HepG2 (cell line): ENCODE results near the gene STK24. TPM values are rescaled to one million over a fixed set of nuclear protein-coding genes. Genes with fewer than 3 reads are reported as not detected.

Source experiments
- ATAC-seq: fragments of 200-7000 bp; cut with Tn5 transposase; 3 replicates; pipeline ENCODE4 v1.9.1; 2020; ENCODE audit warnings: mild to moderate bottlenecking, moderate library complexity
- BruUV-seq: library from RNA; stranded (reverse); fragments of 400-500 nt; replicated peaks from 2 replicates; lab custom pipeline; 2021; lab: Mats Ljungman, UMichigan
- CTCF ChIA-PET: fragments of 300-600 bp; formaldehyde crosslinking; extraction: SDS; loops from one replicate; lab custom pipeline; 2021; ENCODE audit warnings: low total read pairs, inconsistent platforms, low intra/inter-chr PET ratio; lab: Yijun Ruan, JAX
- POLR2A ChIA-PET: fragments of 350-600 bp; sonication (Branson Sonifier 250); formaldehyde crosslinking; loops from one replicate; lab custom pipeline; 2020; ENCODE audit warnings: antibody characterized with exemption, inconsistent platforms; lab: Yijun Ruan, JAX
- DNase-seq: peaks from one replicate; pipeline ENCODE4 v3.0.0-alpha.2; 2015; ENCODE audit warnings: low spot score
- FAIRE-seq: peaks from 3 replicates; lab custom pipeline; 2011; peaks lifted over from hg19 to GRCh38; lab: Jason Lieb, UNC
- H2AFZ ChIP-seq: one replicate; pipeline ENCODE4 v1.6.1; 2011; ENCODE audit warnings: low read length, inconsistent platforms
- H3K27ac ChIP-seq: fragments of 300-600 bp; 3 replicates; pipeline ENCODE4 v1.8.0; 2011; ENCODE audit warnings: mixed run types, mild to moderate bottlenecking, mixed read lengths, low read length, inconsistent platforms; ENCODE audit not compliant: insufficient read depth; ENCODE audit errors: extremely low read length
- H3K27me3 ChIP-seq, 2 experiments: fragments of 200-600 bp in 1 of 2; 2 replicates in 1 of 2; 3 replicates in 1 of 2; pipeline versions ENCODE4 v1.6.0 to v1.8.0; 2011; ENCODE audit warnings: low read length in 2 of 2, mild to moderate bottlenecking in 2 of 2, moderate library complexity in 2 of 2, inconsistent platforms in 1 of 2; ENCODE audit not compliant: insufficient read depth in 2 of 2, control insufficient read depth in 1 of 2
- H3K36me3 ChIP-seq, 2 experiments: fragments of 200-600 bp in 1 of 2; replicated peaks in 1 of 2; 2 replicates in 1 of 2; 3 replicates in 1 of 2; pipeline versions ENCODE4 v1.5.1 to v1.8.0; 2011; ENCODE audit warnings: low read length in 2 of 2, inconsistent platforms in 1 of 2; ENCODE audit not compliant: insufficient read depth in 2 of 2, control insufficient read depth in 1 of 2
- H3K4me1 ChIP-seq: 2 replicates; pipeline ENCODE4 v1.5.1; 2012; ENCODE audit warnings: low read length, inconsistent platforms; ENCODE audit not compliant: insufficient read depth
- H3K4me2 ChIP-seq: 2 replicates; pipeline ENCODE4 v1.6.0; 2011; ENCODE audit warnings: low read depth, low read length, inconsistent platforms
- H3K4me3 ChIP-seq, 3 experiments: fragments of 200-600 bp in 1 of 3; sonication (generic), shearing (Covaris generic) in 1 of 3; replicated peaks in 1 of 3; 2 replicates each; pipeline ENCODE4 v1.5.1; 2011 to 2016; ENCODE audit warnings: low read length in 3 of 3, inconsistent platforms in 2 of 3, low read depth in 2 of 3, mild to moderate bottlenecking in 2 of 3, control low read depth in 1 of 3, mixed read lengths in 1 of 3; ENCODE audit not compliant: insufficient read depth in 1 of 3
- H3K79me2 ChIP-seq: one replicate; pipeline ENCODE4 v1.6.1; 2011; ENCODE audit warnings: low read length, inconsistent platforms; ENCODE audit not compliant: insufficient read depth
- H3K9ac ChIP-seq: 2 replicates; pipeline ENCODE4 v1.6.0; 2011; ENCODE audit warnings: mild to moderate bottlenecking, low read depth, low read length, inconsistent platforms; ENCODE audit not compliant: insufficient read depth
- H3K9me3 ChIP-seq: 2 replicates; pipeline ENCODE4 v1.5.1; 2012; ENCODE audit warnings: mild to moderate bottlenecking, low read length
- H4K20me1 ChIP-seq: 2 replicates; pipeline ENCODE4 v1.6.0; 2011; ENCODE audit warnings: inconsistent platforms, mild to moderate bottlenecking, low read length, moderate library complexity; ENCODE audit not compliant: insufficient read depth
- HMG20A ChIP-seq: IDR thresholded peaks from 2 replicates; pipeline ENCODE4 v1.6.1; 2016; ENCODE audit warnings: borderline replicate concordance
- HNF4A ChIP-seq: sonication (generic); formaldehyde crosslinking; IDR thresholded peaks from 2 replicates; pipeline ENCODE4 v1.4.0; 2020; ENCODE audit warnings: missing genetic modification reagents
- KDM2A ChIP-seq: sonication (generic); formaldehyde crosslinking; IDR thresholded peaks from 2 replicates; pipeline ENCODE4 v1.4.0; 2020; ENCODE audit warnings: low read depth, missing genetic modification reagents, borderline replicate concordance
- KLF13 ChIP-seq: sonication (generic); formaldehyde crosslinking; IDR thresholded peaks from 2 replicates; pipeline ENCODE4 v1.4.0; 2020; ENCODE audit warnings: mild to moderate bottlenecking, missing genetic modification reagents
- POGZ ChIP-seq: sonication (generic); formaldehyde crosslinking; IDR thresholded peaks from 2 replicates; pipeline ENCODE4 v1.4.0; 2020; ENCODE audit warnings: mild to moderate bottlenecking, missing genetic modification reagents
- TEAD2 ChIP-seq: sonication (generic); formaldehyde crosslinking; IDR thresholded peaks from 2 replicates; pipeline ENCODE4 v1.9.0; 2021; ENCODE audit warnings: missing genetic modification reagents
- TFE3 ChIP-seq: IDR thresholded peaks from 2 replicates; pipeline ENCODE4 v1.6.1; 2016
- ZMYM3 ChIP-seq: sonication (generic); formaldehyde crosslinking; IDR thresholded peaks from 2 replicates; pipeline ENCODE4 v1.5.1; 2020; ENCODE audit warnings: mild to moderate bottlenecking, missing genetic modification reagents
- ZNF18 ChIP-seq: sonication (generic); formaldehyde crosslinking; IDR thresholded peaks from 2 replicates; pipeline ENCODE4 v1.8.0; 2022; ENCODE audit warnings: mild to moderate bottlenecking, missing genetic modification reagents; ENCODE audit not compliant: insufficient replicate concordance
- ZNF619 ChIP-seq: sonication (generic); formaldehyde crosslinking; IDR thresholded peaks from 2 replicates; pipeline ENCODE4 v1.4.0; 2020; ENCODE audit warnings: mild to moderate bottlenecking, missing genetic modification reagents
- WGBS: methylation state at CpG from one replicate; pipeline ENCODE4 v1.1.6; 2017; ENCODE audit warnings: low lambda C conversion rate; 5-methylcytosine and 5-hydroxymethylcytosine counted together
- in situ Hi-C: cut with HindIII; loops from 2 replicates; pipeline ENCODE4 v1.10.0; 2017; ENCODE audit warnings: low pct_unique_long_range_greater_than_20kb; ENCODE audit not compliant: extremely low pct_ligation_motif_present
- intact Hi-C: fragments of 100-400 bp; cut with micrococcal nuclease; formaldehyde crosslinking; loops from one replicate; pipeline ENCODE4 v1.10.0; 2022; ENCODE audit not compliant: unreplicated experiment
- polyA plus RNA-seq, 8 experiments: library from polyadenylated mRNA; depleted of rRNA in 3 of 8; stranded (reverse) in 7 of 8; unstranded in 1 of 8; fragments of >200 nt; fragmentation: Illumina TruSeq in 4 of 8; extraction: Trizol in 4 of 8; gene quantifications; 2 replicates each; pipeline versions ENCODE4 v1.2.1 to v1.2.3, GENCODE V29; 2011 to 2016; ENCODE audit warnings: low read depth in 4 of 8, missing spikeins in 1 of 8, mixed read lengths in 1 of 8; ENCODE audit not compliant: insufficient read depth in 1 of 8
- total RNA-seq, 5 experiments: library from RNA; depleted of rRNA; stranded (reverse); fragments of >200 nt; fragmentation: Illumina TruSeq; extraction: Trizol; gene quantifications; 2 replicates each; pipeline ENCODE4 v1.2.3, GENCODE V29; 2016; ENCODE audit warnings: low read depth in 1 of 5
- TF ChIP-seq, protein P1 (sequence below): sonication (generic); formaldehyde crosslinking; IDR thresholded peaks from 2 replicates; pipeline ENCODE4 v1.5.1; 2020; ENCODE audit warnings: mild to moderate bottlenecking, missing genetic modification reagents, moderate library complexity
- TF ChIP-seq, protein P2 (sequence below): IDR thresholded peaks from 2 replicates; pipeline ENCODE4 v1.6.1; 2016; ENCODE audit warnings: low read depth, control low read depth

STK24 gene
- total and polyA plus RNA-seq, 2 of the 13 experiments (the other 11 are each of a cell fraction or from before 2014, with no cell fraction given), result 51.3 to 73.0 TPM

DNA sequence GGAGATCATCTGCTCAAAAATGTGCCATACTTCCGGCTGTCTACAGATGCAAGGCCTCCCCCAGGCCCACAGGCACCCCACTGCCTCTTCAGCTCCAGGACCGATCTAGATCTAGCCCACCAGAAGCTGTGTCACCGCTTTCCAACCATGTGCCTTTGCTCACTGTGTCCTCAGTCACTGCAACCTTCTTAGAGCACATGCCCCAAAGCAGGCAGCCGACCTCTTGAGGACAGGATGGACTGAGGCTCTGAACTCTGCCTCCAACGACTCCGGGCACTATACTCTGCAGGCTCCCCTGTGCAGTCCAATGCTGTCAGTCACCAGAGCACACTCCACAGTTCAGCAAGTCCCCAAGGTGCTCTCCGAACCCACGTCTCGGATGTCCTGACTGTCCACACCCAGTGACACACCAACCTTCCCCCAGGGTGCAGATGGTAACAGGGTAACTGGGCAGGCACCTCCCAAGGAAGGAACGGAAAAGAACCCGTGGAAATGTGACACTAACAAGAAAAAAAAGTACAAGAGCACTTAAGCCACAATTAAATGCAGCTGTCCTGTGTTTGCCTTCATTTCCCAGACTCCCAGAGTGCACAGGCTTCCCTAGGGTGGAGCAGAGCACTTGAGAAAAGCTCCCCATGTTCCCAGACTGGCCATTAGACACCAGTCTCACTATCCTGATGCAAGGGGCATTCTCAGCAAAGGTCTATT lies 4.8 kb downstream of the STK24 start (continued):
- TF ChIP-seq, protein P1, sequence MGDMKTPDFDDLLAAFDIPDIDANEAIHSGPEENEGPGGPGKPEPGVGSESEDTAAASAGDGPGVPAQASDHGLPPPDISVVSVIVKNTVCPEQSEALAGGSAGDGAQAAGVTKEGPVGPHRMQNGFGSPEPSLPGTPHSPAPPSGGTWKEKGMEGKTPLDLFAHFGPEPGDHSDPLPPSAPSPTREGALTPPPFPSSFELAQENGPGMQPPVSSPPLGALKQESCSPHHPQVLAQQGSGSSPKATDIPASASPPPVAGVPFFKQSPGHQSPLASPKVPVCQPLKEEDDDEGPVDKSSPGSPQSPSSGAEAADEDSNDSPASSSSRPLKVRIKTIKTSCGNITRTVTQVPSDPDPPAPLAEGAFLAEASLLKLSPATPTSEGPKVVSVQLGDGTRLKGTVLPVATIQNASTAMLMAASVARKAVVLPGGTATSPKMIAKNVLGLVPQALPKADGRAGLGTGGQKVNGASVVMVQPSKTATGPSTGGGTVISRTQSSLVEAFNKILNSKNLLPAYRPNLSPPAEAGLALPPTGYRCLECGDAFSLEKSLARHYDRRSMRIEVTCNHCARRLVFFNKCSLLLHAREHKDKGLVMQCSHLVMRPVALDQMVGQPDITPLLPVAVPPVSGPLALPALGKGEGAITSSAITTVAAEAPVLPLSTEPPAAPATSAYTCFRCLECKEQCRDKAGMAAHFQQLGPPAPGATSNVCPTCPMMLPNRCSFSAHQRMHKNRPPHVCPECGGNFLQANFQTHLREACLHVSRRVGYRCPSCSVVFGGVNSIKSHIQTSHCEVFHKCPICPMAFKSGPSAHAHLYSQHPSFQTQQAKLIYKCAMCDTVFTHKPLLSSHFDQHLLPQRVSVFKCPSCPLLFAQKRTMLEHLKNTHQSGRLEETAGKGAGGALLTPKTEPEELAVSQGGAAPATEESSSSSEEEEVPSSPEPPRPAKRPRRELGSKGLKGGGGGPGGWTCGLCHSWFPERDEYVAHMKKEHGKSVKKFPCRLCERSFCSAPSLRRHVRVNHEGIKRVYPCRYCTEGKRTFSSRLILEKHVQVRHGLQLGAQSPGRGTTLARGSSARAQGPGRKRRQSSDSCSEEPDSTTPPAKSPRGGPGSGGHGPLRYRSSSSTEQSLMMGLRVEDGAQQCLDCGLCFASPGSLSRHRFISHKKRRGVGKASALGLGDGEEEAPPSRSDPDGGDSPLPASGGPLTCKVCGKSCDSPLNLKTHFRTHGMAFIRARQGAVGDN (CRISPR knock-in tag), result peak; percentile 87
- 0 out of 2 replicates have a peak, but pooled peaks have one; percentile 56 for TF ChIP-seq ZNF619
- TF ChIP-seq ZMYM3 (CRISPR knock-in tag), result 0 out of 2 replicates have a peak, but pooled peaks have one; percentile 16
- TF ChIP-seq HNF4A, result 0 out of 2 replicates have a peak, but pooled peaks have one; percentile 11

- Histone ChIP-seq H3K27me3 (no peaks in the 10 kb centered on the region; a peak in 1 of 5 replicates), H3K9me3 (no peaks in the 10 kb centered on the region), H4K20me1 (peaks cover 70% of the 10 kb centered on the region), H3K79me2 (peaks cover 97% of the 10 kb centered on the region), H3K27ac (peak overlapping the region; percentile 74), H3K4me2 (peak overlapping the region; percentile 90), H3K4me1 (peaks cover 90% of the 10 kb centered on the region), H2AFZ (no peak overlapping the region), H3K4me3 (peak overlapping the region; percentile 11 to 59 (median 39)), H3K9ac (peak overlapping the region; percentile 65), H3K36me3 (peaks cover 0 to 6% of the 10 kb centered on the region in 2 experiments; a peak in 2 of 5 replicates)
- in situ Hi-C loops (no loop called here), intact Hi-C loops (loop anchor here (5.0 to 10.0 kb wide), 4 partner anchors 64 to 594 kb away; no protein-coding TSS in a partner anchor)
- WGBS, result 2% methylated on average over 7 of the region's 10 CpGs
- ATAC-seq (peak; percentile 75), FAIRE-seq (peak; percentile 62), DNase-seq (peak; percentile 77)
- ChIA-PET CTCF (no interaction called here), POLR2A (interaction anchor here (1.0 to 2.8 kb wide), 3 partner anchors 11 to 87 kb away, joined by 3 to 15 read pairs (median 5); no protein-coding TSS in a partner anchor)
- no TSS peak for BruUV-seq
- TF ChIP-seq HMG20A (CRISPR knock-in tag), result no peak; the same call in 1 of the 2 replicates
- TF ChIP-seq HNF4A, result 0 out of 2 replicates have a peak, but pooled peaks have one; percentile 13
- no peak for TF ChIP-seq KLF13 (CRISPR knock-in tag)
- TF ChIP-seq, protein P2, sequence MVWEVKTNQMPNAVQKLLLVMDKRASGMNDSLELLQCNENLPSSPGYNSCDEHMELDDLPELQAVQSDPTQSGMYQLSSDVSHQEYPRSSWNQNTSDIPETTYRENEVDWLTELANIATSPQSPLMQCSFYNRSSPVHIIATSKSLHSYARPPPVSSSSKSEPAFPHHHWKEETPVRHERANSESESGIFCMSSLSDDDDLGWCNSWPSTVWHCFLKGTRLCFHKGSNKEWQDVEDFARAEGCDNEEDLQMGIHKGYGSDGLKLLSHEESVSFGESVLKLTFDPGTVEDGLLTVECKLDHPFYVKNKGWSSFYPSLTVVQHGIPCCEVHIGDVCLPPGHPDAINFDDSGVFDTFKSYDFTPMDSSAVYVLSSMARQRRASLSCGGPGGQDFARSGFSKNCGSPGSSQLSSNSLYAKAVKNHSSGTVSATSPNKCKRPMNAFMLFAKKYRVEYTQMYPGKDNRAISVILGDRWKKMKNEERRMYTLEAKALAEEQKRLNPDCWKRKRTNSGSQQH, result peak; percentile 58; the same call in 1 of the 2 replicates
- no peak for TF ChIP-seq TFE3
- peak; percentile 26; the same call in 1 of the 2 replicates for TF ChIP-seq POGZ (CRISPR knock-in tag)
- no peak for TF ChIP-seq ZNF18 (CRISPR knock-in tag)
- 0 out of 2 replicates have a peak, but pooled peaks have one; percentile 20 for TF ChIP-seq KDM2A (CRISPR knock-in tag)
- no peak for TF ChIP-seq TEAD2 (CRISPR knock-in tag)
Observed at GRCh38 chr13:98570929-98571372, 6.0 kb downstream of the STK24 start.
